HG03095 (cell line): Measurements from ENCODE around the gene TNK2.

ENCODE experiments used
- ATAC-seq: cut with Tn5 transposase; IDR thresholded peaks from one replicate; pipeline ENCODE4 v1.9.1; 2021; ENCODE audit warnings: moderate library complexity; ENCODE audit not compliant: unreplicated experiment

The TNK2 gene

GRCh38 chr3:195854628-195855294, 53.6 kb downstream of the TNK2 start:
- no peak for ATAC-seq

DNA sequence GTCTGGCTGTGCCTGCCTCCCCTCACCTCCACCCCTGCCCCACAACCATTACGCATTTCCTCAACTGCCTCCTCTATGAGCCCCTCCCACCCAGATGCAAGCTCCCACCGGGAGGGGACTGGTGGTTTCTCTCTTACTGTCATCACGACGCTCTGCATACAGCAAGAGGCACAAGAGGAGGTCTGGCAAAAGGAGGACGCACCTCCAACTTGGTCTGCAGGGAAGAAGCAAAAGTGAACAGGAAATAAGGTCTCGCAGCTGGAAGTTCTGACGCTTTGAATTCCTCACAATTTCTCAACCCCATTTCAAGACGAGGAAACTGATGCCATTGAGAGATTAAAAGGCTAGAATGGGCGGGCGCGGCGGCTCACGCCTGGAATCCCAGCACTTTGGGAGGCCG, 54.4 kb downstream of the TNK2 start:
- no peak for ATAC-seq

GRCh38 chr3:195853036-195853435, 55.3 kb downstream of the TNK2 start:
- no peak for ATAC-seq

- ATAC-seq = peak; percentile 92
Measured at GRCh38 chr3:195850857-195851543, 57.4 kb downstream of the TNK2 start.

- no peak for ATAC-seq
Measured at GRCh38 chr3:195849322-195850074, 58.9 kb downstream of the TNK2 start.

DNA sequence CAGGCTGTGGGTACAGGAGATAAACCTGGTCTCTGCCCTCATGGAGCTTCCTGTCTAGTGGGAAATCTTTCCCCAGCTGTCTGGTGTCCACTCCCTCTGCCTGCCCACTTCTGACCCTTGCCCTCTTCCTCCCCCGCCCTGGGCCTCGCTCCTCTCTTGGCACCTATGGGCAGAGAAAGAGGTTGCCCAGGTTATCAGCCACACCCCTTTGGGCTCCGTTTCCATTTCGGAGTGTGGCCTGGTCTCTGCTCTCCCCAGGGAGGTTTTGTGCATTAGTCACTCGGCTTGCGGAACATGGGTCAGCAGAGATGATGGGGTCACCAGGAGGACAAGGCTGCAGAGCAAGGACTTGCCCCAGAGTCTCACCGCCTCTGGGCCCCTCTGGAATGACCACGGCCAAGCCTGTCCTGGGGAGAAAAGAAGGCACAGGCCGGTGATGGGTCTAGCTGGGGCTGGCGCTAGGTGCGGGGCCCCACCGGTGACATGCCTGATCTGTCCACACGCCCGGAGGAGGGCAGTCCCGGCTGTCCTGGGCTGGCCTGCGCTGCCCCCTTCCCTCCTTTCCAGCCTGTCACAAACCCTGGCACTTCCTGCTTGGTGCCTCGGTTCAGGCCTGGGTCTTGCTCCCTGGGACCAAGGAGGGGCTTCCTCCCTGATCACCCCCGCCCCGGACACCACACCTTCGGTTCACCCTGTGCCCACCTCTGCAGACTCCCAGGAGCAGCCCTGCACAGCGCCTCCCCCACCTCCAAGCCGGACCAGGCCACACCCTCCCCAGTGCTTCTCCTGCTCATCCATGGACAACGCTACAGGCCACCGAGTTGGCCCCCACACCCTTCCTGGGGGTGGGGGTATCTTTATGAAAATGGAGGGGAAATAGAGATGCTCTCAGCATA, 61.0 kb downstream of the TNK2 start:
- no peak for ATAC-seq

- ATAC-seq = no peak
Measured at GRCh38 chr3:195845483-195845882, 62.9 kb downstream of the TNK2 start.

DNA sequence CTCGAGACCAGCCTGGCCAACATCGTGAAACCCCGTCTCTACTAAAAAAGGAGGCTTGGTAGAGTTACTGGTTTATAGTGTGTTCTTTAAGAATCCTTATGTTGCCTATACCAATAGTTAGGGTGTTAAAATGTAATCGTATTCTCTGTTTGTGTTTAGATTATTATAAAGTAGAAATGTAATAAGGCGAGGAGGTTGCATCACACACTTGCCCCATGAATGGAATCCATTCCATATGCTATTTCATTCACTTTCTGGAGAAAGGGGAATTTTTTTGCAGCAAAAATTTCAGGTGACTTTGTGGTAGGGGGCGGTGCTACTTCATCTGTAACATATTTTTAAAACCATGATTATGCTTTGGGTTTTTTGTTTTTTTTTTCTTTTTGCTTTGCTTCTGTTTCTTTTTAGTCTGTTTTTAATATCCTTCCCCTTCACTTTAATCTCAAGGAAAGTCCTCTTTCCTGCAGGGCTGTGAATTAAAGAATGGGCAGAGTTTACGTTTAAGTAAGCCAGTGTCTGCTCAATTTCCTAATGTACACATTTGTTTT, 63.6 kb downstream of the TNK2 start:
- ATAC-seq = no peak

DNA sequence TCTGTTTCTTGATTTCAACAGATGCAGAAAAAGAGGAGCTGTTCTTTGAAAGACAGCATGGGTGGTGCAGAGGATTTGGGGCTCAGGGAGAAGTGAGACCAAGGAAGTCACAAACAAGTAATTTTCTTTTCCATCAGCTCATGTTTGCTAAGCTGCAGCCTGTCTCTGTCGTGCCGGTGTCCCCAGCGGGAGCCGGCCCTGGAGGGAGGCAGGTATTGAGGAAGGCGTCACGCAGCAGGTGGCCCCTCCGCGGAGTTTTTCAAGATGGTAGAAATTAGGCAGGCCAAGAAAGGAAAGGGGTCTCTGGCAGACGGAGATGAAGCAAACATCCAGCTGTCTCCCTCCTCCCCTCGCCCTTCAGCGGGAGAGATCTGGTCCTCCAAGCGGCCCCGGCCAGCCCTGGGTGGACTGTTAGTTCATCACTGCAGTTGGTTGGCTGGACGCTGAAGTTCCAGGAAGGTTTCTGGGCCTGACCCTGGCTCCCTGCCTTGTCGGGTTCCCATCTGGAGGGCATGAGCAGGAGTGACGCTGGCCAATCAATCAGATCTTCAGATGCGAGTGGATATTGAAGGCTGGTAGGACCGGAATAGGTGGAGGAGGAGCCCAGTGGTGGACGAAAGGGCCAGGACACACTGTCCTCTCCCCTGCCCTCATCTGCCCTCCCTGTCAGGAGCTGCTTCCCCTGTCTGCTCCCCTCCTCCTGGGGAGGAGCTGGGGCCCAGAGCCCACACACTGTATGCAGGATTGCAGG, 68.9 kb downstream of the TNK2 start:
- ATAC-seq = no peak

GRCh38 chr3:195838714-195839113, 69.6 kb downstream of the TNK2 start:
- peak; percentile 80 for ATAC-seq

GRCh38 chr3:195836476-195837135, 71.7 kb downstream of the TNK2 start:
- ATAC-seq = no peak

GRCh38 chr3:195835791-195836190, 72.6 kb downstream of the TNK2 start:
- no peak for ATAC-seq

DNA sequence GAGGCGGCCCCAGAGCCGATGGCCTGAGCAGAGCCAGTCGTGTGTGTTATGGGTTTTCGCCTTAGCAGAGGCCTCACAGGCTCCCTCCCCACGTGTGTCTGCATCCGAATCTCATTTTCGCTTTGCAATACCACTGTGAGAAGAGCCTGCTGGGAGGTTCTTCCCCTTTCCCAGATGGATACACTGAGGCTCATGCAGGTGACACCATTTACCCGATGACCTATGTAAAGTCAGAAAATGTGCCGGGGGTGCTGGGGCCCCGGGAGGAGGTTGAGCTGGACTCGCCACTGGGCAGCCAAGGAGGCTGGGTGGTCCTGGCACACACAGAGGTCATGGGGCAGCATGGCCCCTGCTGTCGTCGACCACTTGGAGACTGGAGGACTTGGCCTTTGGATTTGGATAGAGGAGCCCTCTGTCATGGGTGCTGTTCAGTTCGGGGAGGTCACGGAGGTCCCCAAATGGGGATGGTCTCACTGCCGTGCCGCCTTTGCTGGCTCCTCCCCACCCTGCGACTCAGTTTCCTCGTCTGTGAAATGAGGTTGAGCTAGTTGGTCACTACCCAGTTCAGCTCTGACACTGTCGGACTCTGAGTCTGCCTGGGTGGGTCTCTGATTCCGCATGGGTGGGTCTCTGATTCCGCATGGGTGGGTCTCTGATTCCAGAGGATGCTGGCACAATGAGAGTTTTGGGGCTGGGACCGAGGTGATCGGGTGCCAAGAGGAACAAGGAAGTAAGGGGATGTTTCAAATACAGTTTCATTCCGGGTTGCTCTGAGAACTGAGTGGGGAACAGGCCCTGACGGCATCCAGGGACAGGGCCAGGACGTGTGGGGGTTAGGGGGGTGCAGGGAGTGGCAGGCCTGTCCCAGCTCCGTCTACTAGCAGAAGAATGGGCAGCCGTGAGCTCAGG, 73.4 kb downstream of the TNK2 start:
- ATAC-seq = no peak

DNA sequence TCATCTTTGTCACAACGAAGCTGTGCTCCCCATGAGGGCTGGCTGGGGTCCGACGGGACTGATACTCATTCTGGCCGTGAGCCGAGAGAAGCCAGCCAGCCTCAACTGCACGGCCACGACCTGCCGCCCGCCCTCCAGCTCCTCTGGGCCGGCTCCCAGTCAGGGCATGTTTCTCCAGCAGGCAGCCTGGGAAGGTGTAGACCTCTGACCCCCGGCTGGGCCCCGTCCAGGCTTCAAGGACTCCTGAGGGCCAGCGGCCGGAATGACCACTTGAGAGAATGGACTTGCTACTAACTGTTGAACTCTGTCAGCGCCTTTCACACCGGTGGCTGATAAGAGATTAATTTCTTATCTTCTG, 78.5 kb downstream of the TNK2 start:
- ATAC-seq = no peak

GRCh38 chr3:195828762-195829161, 79.6 kb downstream of the TNK2 start:
- ATAC-seq = no peak

GRCh38 chr3:195825857-195826804, 82.2 kb downstream of the TNK2 start:
- ATAC-seq = no peak

- ATAC-seq = no peak
Measured at GRCh38 chr3:195825191-195825588, 83.2 kb downstream of the TNK2 start.
